ENCODE results near the gene ATP6V0E1.
"Not testable (repeated sequence)": the region's sequence is repeated elsewhere in the genome, so short reads cannot be mapped to it uniquely, and the experiment has no call there.

ATP6V0E1 gene

GRCh38 chr5:173015598-173016455, 32.3 kb downstream of the ATP6V0E1 start (continued):
- TF ChIP-seq KLF16 (tag by site-specific recombination; IDR thresholded peaks at IDR 0.05), result no peak

GRCh38 chr5:173016598-173017046, 33.1 kb downstream of the ATP6V0E1 start:
- TF ChIP-seq ZNF362 (tag by site-specific recombination; IDR thresholded peaks at IDR 0.05) (peak; percentile 39; the same call in 1 of the 2 replicates), PRDM6 (tag by site-specific recombination; IDR thresholded peaks at IDR 0.05) (peak; percentile 53; the same call in 1 of the 2 replicates), ZNF830 (tag by site-specific recombination; IDR thresholded peaks at IDR 0.05; ENCODE audit: low read depth) (no peak), ZNF600 (tag by site-specific recombination; IDR thresholded peaks at IDR 0.05) (peak; percentile 64; the same call in 1 of the 2 replicates), PRDM10 (tag by site-specific recombination; IDR thresholded peaks at IDR 0.05) (peak; percentile 82), ZNF629 (tag by site-specific recombination; IDR thresholded peaks at IDR 0.05) (peak; percentile 29; the same call in 1 of the 2 replicates), ZNF26 (tag by site-specific recombination; IDR thresholded peaks at IDR 0.05) (no peak), ZNF335 (tag by site-specific recombination; conservative IDR thresholded peaks at IDR 0.05) (peak; percentile 59)
- ChIA-PET CTCF (interaction anchor here (0.6 kb wide), 4 partner anchors 31 to 1958 kb away, joined by 3 to 5 read pairs (median 3); no protein-coding TSS in a partner anchor), POLR2A (interaction anchor here (1.2 kb wide), 1 partner anchor 33 kb away, joined by 6 read pairs; the partner anchor contains the start of gene ATP6V0E1)
- Histone ChIP-seq H3K4me3 (ENCODE audit: low read depth, low read length) (no peak overlapping the region), H3K9me3 (ENCODE audit: control insufficient read depth, insufficient read depth, low read depth, low read length) (no peaks in the 10 kb centered on the region), H3K36me3 (ENCODE audit: control insufficient read depth in 2 of 2, insufficient read depth in 1 of 2, low read length in 2 of 2) (peaks cover 3 to 17% of the 10 kb centered on the region in 2 experiments; a peak in 2 of 3 replicates), H3K27ac (ENCODE audit: extremely low read depth, low read depth, low read length) (no peak overlapping the region), H3K4me1 (ENCODE audit: control insufficient read depth, insufficient read depth, low read length) (peaks cover 9% of the 10 kb centered on the region)

GRCh38 chr5:173017087-173017486, 33.5 kb downstream of the ATP6V0E1 start:
- not testable (repeated sequence) for H3K27ac ChIP-seq (ENCODE audit: extremely low read depth, low read depth, low read length); H3K4me3 ChIP-seq (ENCODE audit: low read depth, low read length); H3K4me1 ChIP-seq (ENCODE audit: control insufficient read depth, insufficient read depth, low read length); H3K9me3 ChIP-seq (ENCODE audit: control insufficient read depth, insufficient read depth, low read depth, low read length)
- peaks cover 3 to 20% of the 10 kb centered on the region in 2 experiments; a peak in 2 of 3 replicates for H3K36me3 ChIP-seq (ENCODE audit: control insufficient read depth in 2 of 2, insufficient read depth in 1 of 2, low read length in 2 of 2)
- 0 out of 2 replicates have a peak, but pooled peaks have one; percentile 2 for TF ChIP-seq ZFP3 (tag by site-specific recombination; IDR thresholded peaks at IDR 0.05; ENCODE audit: low read depth)
- ChIA-PET POLR2A (interaction anchor here (1.2 kb wide), 1 partner anchor 33 kb away, joined by 6 read pairs; the partner anchor contains the start of gene ATP6V0E1), CTCF (interaction anchor here (0.6 kb wide), 3 partner anchors 37 to 1958 kb away, joined by 3 to 5 read pairs (median 3); no protein-coding TSS in a partner anchor)

Data from HEK293 (cell line).